HG02759 (cell line): ENCODE measurements around the gene CHSY3.

ENCODE experiments used
- ATAC-seq: cut with Tn5 transposase; IDR thresholded peaks from one replicate; pipeline ENCODE4 v1.9.1; 2021; ENCODE audit warnings: mild to moderate bottlenecking, moderate library complexity; ENCODE audit not compliant: unreplicated experiment

CHSY3 gene

DNA sequence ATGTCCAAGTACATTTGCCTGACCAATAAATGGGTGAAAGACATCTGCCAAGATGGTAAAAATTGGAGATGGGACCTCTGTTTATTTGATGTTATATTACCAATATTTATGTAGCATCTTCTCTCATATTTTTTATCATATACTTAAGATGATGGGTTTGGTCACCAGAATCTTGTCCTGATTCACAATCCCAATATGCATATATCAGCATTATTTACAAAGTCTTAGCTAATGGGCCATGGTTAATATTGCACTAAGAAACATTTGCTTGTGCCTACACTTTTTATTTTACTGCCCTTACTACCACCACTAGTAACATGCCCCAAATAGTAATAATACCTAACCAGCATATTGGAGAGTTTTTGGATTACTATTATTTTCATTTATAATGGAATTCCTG is 116.7 kb downstream of the CHSY3 start:
- no peak for ATAC-seq

DNA sequence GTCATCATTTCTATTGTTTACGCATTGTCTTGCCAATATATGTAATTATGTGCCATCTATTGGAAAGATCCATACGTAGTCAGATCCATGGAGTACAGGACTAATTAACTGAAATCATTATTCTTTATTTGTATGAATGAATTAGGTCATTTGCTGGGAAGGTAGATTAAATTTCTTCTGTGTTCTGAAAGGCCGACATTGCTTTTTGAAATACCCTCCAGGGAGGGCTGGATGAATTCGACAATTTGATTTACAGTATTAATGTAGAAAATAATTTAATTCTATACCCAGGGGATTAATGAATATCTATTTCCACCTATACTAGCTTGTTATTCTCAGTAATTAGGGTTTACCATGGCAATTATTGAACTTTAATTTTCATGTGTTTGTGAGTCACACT is 117.6 kb downstream of the CHSY3 start:
- ATAC-seq, result no peak

DNA sequence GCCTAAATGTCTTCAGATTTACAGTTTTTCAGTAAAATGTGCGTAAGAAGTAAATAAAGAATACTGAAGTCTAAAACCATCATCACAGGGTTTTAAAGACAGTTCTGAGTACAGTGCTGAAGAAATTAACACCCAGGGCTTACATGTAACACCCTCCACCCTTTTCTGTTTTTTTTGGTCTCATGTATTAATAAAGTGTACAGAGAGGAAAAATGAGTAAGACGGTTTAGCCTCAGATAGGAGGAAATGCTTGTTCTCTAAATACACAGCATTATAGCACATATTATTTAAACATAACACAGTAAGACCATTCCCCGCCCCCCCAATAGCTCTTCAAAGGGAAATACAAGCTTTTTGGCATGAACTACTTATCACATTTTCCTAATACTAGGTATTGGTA is 119.3 kb downstream of the CHSY3 start:
- ATAC-seq, result no peak

DNA sequence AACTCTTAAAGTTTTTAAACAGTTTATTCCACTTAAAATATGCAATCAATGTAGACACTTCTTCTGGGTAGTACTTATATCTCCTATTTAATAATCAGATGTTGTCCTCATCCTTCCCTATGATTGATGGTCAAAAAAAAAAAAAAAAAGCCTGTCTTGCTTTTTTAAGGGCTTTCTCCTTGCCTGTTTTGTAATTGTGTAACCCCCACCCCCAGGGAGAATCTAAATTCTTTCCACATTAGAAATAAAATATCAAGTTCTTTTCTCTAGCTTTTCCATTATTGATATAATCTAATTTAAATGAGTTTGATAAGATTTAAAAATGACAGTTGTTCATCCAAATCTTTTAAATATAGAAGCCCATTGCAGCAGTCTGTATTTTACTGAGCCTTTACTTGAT is 119.7 kb downstream of the CHSY3 start:
- no peak for ATAC-seq

DNA sequence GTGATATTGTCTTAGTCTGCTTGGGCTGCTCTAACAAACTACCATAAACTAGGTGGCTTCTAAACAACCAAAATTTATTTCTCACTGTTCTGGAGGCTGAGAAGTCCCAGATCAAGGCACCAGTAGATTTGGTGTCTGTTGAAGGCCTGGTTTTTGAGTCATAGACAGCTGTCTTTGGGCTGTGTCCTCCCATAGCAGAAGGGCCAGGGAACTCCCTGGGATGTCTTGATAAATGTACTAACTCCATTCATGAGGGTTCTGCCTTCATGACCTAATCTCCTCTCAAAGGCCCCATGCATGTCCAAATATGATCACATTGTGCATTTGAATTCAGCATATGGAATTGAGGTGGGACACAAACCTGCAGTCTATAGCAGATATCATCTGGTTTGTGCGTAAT is 121.2 kb downstream of the CHSY3 start:
- ATAC-seq, result no peak

DNA sequence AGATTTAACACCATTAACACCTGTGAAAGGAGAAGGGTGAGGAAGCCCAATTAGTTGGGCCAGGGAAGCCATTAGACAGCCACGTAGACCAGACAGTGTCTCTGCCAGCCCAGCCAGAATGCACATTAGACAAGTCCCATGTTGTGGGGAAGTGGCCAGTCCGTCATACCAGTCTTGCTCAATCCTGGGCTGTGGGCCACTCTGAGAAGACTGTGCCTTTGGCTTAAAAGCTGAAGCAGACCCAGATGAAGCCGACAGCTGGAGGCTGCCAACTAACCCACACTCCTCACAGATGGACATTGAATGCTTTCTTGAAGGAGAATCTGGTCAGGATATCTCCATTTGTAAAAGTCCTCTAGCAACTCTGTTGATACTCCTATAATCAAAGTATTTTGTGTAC is 128.5 kb downstream of the CHSY3 start:
- ATAC-seq, result no peak

DNA sequence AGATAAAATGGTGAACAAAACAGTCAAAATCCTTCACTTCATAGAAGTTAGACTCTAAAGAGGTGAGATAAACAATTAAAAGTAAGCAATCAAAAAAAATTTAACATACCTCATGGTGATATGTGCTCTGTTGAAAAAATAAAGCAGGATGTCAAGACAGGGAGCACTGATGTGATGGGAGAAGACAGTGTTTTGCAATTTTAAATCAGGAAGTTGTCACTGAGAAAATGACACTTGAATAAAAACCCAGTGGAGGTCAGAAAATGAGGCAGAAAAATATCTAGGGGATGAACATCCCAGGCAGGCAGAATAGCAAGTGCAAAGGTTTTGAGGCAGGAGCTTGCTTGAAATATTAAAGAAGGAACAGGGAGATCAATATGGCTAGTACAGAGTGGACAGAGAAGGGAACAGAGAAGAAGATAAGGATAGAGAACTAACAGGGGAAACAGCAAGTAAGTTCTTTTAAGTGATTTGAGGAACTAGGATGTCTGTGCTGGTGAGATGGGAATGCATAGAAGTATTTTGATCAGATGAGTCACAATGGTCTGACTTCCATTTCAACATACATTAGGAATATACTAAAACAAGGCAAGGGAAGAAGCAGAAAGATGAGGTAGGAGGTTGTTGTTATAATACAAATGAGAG is 130.4 kb downstream of the CHSY3 start:
- ATAC-seq, result no peak

DNA sequence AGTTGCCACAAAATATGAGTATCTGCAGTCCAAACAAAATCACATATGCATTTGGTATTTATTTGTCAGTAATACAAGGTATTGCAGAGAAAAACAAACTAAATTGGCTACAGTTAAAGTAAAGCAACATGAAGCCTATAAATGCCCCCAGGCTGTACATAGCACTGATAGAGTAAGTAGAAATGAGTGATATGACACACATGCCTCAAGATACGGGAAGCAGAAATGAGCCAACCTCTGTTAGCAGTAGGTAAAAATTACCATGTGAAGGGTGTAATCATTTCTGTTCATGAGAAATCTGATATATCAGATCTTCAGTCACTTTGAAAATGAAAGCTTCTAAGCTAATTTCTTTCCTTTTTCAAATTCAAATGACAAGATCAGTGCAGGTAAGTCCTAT is 131.1 kb downstream of the CHSY3 start:
- no peak for ATAC-seq

DNA sequence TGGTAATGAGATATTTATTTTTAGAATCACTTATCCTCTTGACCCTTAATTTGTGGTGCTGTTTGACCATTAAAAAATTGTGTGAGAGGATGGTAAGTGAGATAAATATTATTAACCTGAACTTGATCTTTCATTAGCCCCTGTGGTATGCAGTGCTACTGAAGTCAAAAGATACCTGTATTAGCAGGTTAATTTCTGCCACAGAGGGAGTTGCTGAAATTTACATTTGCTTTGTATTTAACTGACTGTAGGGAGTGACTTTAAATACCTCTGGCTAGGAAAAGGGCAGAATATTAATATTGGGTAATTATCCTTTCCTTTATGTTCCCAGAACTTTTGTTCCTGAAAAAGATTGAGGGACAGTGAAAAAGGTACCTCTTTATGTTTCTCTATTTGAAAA is 133.6 kb downstream of the CHSY3 start:
- ATAC-seq, result no peak

DNA sequence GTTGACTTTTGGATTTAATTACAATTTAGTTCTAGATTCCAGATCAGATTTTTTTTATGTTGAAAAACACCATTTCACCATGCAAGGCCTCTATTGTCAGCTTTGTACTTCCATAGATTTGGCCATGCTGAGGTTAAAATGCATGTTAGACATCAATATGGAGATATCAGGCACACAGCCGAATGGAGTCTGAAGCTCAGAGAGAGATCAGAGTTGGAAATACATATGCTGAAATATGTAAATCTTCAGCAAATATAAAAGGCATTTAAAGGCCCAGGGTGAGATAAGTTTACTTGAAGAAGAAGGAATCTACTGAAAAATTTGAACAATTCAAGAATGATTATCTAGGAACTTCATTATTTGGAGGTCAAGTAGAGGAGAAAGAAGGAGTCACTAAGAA is 139.6 kb downstream of the CHSY3 start:
- ATAC-seq, result no peak

DNA sequence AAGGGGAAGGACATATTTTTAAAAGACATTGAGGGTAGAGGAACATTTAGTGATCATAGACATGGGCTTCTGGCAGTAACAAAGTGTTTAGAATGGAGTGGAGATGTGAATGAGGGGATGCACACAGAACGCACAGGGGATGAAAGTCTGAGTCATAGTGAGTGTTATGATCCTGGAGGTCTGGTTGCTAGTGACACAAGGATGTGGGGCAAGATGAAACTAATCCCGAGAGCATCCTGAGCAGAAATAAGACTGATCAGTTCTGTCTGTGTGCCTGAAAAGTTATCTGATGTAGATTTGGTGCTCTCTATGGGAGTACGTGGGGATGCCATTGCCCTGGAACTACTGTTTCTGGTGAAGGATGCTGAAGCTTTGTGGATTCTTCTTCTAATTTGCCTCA is 141.1 kb downstream of the CHSY3 start:
- no peak for ATAC-seq

DNA sequence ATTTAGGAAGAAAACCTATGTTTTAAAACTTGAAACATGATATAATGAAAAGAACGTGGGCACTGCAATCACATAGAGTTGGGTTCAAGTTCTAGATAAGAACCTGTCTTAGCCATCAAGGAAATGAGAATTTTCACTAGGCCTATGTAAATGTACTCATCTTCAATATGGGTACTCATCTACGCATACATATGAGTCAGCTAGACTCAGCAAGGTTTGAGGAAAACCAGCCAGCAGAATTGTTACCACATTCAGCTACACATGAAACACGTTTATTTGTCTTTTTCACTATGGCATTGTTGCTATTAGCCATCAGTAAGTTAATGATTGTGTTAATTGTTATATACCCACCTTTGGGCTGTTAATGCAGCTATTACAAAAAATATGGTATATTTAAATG is 146.3 kb downstream of the CHSY3 start:
- no peak for ATAC-seq

DNA sequence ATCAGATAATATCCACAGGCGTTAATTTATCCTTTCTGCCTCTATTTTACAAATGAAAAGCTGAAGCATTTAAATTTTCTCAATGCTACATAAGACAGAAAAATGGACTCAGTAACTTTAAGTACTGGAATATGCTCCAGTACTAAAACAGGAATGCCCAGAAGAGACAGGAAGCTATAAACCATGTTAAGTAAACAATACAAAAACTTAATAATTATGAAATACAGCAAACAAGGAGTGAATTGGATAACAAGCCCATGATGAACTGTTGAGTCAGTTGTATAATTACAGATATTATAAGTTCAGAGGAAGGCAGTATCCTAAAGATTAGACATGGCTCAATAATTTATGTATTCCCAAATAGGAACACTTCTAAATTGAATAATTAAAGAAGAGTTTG is 148.5 kb downstream of the CHSY3 start:
- no peak for ATAC-seq

DNA sequence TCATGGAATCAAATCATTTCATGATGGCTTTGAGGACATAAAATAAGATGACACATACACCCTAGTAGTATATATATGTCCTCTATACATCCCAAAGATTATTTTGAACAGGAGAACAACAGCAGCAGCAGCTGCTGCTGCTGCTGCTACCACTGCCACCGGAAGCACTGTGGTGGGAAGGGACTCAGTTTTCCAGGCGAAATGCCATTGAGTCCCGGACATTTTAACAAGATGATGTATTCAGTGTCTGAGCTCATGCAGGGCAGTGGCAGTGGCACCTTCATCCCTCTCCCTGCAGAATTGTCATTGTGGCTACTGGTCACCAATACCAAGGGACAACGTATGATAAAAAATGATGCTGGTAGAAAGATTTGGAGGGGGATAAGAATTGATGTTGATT is 151.3 kb downstream of the CHSY3 start:
- no peak for ATAC-seq

DNA sequence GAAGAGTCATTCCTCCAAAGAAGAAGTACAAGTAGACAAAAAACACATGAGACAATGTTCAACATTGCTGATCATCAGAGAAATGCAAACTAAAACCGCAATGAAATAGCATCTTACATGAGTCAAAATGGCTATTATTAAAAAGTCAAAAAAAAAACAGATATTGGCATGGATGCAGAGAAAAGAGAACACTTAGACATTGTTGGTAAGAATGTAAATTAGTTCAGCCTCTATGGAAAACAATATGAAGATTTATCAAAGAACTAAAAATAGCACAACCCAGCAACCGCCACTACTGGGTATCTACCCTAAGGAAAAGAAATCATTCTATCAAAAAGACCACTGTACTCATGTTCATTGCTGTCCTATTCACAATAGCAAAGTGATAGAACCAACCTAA is 157.5 kb downstream of the CHSY3 start:
- ATAC-seq, result no peak

DNA sequence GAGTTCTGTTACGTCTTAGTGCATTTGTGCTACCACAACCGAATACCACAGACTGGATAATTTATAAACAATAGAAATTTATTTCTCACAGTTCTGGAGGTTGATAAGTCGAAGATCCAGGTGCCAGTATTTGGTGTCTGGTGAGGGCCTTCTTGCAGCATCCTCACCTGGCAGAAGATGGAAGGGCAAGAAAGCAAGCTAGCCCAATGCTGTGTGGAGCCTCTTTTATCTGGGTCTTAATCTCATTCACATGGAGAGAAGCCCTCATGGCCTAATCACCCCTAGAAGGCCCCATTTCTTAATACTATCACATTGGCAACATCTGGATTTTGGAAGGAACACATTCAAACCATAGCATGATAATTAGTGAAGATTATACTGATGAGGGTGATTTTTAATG is 159.3 kb downstream of the CHSY3 start:
- ATAC-seq, result no peak

DNA sequence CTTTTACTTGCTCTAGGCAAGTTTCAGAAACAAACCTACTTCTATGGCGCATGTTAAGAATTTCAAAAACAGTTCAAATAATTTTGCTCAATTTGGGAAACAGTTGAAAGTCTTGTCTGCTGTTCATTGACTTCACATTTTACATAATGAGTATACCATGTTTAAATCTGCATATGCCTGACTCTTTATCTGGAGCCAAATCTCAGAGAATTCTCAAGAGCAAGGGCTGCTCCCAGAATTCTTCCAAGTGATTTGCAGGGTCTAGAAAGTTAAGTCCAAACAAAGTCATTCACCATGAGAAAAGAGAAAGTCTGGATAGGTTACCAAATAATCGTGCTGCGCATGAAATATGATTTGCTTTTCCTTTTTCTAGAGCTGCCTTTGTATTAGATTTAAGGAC is 160.2 kb downstream of the CHSY3 start:
- ATAC-seq, result no peak

DNA sequence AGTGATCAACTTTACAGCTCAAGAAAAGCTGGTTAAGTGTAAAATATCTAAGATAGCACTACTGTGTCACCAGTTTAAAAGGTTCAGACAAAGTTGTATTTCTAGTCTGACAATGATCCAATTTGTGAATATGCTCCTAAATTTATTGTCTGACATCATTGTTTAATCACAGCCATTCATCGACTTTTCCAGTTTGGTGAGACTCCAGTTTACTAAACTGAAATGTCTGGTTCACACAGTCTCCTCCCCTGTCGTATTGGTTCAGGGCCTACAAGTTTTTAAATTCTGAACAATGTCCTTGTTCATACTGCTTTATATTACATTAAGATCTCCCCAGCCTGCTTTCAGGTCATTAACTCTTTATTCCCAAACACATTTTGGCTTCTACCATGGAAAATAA is 161.4 kb downstream of the CHSY3 start:
- ATAC-seq, result no peak

DNA sequence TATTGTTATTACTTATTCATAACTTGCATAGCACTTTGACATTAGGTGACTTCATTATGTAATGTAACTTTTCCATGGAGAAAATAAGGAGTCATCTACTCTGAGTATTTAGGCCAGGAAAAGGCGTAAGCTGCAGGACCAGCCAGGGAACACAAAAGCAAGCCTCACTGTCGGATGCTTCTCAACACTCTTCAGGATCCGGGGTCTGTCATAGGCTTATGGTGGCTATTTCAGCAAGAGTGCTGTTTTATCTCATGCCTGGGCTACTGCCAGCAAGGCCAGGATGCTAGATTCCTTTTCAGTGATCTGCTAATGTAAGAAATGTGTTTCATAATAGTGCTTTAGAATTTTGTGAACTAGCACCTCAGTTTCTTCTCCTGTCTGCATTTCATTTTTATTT is 162.4 kb downstream of the CHSY3 start:
- ATAC-seq, result no peak

DNA sequence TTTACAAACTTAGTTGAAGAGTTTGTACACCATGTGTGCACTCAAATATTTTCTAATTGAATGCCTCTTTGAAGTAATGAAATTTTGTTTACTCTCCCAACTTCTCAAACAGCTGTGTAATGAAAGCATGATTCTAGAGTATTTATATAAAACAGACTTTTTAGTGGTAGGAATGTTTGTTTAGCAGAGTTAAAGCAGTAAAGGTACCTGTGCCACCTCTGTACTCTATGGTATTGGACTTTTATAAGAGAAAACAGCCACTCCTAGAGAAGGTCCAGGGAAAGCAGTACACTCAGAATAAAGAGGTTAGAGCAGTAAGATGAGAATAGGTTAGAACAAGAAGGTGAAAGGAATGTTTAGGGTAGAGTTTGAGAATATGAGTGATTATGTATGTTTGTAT is 163.1 kb downstream of the CHSY3 start:
- no peak for ATAC-seq

DNA sequence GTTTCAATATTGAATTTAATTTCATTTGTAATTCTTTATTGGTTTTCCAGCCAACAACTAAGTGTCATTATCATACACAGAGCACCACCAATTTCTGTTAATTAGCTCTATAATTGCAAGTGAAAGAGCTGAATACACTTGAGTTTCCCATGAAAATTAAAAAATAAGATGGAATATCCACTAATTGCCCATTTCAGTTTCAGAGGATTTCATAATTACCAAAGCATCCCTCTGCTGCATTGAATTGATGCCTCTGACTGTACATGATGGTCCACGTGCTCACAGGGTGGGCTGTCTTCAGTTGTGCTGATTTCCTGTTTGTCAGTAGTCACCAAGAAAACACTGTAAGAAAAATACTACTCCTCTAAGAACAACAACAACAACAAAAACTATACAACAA is 163.8 kb downstream of the CHSY3 start:
- no peak for ATAC-seq

DNA sequence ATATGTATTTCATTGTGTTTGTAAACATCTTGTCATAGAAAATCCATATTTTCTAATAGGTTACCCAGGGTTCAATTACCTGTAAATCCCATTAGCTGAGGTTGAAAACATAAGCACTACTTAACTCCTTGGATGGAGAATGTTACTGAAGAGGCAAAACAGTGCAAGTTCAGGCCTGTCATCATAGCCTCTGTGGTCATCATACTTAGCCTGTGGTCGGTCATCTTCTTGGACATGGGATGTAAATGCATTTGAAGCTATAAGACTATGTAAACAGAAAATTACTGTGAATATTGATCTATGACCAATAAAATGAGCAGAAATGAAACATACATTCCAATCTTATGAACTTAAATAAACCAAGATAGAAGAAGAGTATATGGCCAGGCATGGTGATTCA is 164.7 kb downstream of the CHSY3 start:
- no peak for ATAC-seq

DNA sequence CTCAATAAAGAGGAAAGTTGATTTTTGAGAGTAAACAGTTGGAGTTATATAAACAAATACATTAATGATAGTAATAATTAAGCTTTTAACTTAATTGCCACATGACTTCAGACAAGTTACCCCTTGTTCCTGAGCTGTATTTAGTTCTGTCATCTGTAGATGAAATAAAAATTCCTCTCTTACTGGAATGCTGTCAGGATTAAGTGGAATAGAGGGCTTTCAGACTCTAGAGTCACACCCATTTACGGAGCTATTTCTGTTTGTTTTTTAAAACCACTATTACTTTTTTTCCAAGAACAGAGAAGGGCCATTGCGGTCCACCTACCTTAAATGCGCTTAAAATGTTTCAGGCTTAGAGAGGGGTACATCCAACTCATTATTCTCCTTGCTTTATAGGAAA is 170.6 kb downstream of the CHSY3 start:
- ATAC-seq, result no peak

DNA sequence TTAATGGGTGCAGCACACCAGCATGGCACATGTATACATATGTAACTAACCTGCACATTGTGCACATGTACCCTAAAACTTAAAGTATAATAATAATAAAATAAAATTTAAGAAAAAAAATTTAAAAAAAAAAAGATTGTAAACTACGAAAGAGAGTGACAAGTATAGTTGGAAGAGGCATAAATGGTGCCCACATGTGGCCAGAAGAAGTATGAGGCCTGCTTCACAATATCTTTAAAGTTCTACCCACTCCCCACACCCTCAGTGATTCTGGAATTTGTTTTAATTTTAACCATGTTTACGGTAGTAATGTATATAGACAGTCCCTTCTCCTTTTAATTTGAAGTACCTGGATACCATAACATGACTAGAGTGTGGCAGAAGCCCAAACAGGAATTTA is 172.7 kb downstream of the CHSY3 start:
- ATAC-seq, result no peak
